CD4-positive, alpha-beta T cell treated with Interleukin-15 for 4 hours (primary cell): ENCODE measurements around the gene TBX2.

Experiments used
- DNase-seq: peaks from one replicate; pipeline ENCODE4 v3.0.0-alpha.2; 2020; ENCODE audit warnings: low spot score

Gene TBX2

DNA sequence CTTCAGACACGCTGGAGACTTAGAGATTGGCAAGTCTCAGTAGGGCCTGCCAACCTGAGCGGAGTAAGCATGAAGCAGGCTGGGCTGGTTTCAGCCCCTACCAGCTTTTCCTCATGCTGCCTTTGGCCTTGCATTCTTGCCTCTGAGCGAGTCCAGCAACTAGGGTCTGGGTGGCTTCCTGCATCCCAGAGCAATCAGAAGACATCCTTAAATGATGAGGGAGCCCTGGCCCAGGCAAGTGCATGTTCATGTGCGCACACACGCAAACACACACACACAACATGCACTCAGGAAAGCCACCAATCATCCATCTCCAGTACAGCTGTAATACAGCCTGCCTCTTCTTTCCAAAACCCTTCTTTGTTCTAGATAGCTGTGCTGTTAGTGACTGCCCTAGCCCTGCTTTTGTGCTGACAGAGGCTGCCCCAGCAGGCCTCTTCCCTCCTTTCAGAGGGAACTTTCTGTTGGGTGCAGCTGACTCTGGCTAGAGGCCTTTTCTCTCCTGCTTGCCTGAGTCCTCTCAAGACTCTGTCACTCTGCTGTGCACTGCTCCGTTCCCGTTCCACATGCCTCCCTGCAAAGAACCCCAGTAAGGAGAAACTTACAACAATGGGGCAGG, 30.7 kb upstream of the TBX2 start:
- DNase-seq = no peak

DNA sequence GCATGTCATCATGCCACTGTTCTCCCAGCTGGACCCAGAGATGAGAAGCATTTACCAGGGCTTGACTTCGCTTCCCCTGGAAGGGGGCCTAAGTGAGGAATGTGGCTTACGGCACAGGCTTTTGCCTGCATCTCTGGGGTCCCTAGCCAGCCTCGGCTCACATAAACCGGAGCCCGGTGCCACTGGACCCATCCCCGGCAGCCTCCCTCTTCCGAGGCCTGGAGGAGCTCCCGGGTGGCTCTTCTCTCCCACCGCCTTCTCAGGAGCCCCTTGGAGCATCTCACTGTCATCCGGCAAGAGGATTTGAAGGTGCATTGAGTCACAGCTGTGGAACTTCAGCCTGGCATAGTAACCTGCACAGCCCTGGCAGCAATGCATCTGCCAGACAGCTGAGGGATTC, 29.9 kb upstream of the TBX2 start:
- DNase-seq = no peak

DNA sequence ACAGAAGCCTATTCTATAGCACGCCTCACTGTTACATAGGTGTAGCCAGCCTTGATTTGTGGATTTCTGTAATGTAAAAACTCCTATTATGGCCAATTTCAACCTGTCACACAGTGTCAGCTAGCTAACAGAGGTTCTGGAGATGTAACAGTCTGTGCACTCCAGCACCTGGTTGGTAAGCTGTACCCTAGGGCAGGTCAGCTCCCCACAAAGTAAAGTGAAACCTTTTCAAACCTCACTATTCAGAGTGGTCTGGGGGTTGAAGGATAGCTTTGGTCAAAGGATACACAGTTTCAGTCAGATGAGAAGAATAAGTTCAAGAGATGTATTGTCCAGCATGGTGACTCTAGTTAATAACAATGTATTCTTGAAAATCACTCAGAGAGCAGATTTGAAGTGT, 28.5 kb upstream of the TBX2 start:
- no peak for DNase-seq

DNA sequence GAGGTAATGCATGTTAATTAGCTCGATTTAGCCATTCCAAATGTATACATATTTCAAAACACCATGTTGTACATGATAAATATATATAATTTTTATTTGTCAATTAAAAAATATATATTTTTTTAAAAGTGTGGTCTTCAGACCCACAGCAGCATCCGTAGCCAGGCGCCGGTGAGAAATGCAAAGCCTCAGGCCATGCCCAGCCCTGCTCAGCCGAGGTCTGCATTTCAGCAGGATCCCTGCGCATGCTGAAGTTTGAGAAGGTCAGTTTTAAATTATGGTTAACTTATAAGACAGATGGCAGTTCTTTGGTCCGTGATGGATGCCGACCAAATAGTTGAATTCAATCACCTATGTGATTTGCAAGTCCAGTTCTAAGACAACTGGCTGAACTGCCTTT, 28.0 kb upstream of the TBX2 start:
- no peak for DNase-seq

DNA sequence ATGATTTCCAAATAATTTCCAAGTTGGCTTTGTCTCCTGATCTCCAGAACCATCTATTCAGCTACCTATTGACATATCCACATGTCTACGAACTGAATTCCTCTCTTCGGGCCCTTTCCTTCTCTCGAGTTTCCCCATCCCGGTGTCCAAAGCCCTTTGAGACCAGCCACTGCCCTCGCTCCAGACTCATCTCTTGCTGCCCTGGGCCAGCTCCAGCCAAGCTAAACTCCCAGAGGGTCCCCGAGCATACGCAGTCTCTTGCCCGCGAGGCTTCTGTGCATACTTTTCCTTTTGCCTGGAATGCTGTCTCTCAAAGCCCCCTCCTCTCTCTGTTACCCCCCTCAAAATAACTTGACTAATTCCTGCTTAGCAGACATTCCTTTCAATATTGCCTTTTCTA, 27.2 kb upstream of the TBX2 start:
- no peak for DNase-seq

DNA sequence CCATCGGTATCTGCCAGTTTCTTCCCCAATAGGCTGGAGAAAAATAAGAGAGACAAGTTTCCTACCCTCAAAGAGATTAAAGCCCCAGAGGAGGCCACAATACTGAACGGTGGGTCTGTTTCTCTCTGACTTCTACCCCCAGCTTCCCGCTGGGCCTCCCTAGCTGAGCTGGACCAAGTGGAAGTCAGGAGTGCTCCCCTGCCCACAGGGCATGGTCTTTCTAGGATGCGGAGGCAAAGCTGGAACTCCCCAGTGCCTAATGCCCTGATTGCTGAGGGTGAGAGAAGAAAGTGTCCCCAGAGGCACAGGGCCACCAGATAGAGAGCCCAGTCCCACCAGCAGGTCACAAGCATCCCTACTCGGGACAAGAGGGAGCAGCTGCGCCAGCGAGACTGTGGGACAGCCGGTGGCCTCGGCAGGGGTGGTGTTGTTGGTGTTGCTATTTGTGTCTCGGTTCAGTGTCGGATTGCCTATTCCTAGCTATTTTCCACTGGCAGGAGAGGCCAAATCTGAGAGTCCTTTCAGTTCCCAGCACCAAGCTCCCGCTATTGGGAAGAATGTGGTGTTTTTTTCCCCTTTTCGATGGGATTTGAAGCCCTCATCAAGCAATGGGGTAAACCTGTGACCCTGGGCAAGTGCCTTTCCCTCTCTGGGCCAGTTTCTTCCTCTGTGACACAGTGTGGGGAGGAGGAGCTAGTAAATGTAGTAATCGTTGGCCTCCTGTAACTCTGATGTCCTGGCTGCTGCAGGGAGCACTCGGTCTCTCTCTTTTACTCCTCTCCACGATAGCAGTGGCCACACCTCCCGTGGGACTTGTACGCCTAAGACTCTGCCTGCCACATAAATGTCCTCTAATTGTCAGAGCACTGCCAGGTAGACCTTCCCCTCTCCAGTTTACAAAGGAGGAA, 22.5 kb upstream of the TBX2 start:
- DNase-seq = no peak

DNA sequence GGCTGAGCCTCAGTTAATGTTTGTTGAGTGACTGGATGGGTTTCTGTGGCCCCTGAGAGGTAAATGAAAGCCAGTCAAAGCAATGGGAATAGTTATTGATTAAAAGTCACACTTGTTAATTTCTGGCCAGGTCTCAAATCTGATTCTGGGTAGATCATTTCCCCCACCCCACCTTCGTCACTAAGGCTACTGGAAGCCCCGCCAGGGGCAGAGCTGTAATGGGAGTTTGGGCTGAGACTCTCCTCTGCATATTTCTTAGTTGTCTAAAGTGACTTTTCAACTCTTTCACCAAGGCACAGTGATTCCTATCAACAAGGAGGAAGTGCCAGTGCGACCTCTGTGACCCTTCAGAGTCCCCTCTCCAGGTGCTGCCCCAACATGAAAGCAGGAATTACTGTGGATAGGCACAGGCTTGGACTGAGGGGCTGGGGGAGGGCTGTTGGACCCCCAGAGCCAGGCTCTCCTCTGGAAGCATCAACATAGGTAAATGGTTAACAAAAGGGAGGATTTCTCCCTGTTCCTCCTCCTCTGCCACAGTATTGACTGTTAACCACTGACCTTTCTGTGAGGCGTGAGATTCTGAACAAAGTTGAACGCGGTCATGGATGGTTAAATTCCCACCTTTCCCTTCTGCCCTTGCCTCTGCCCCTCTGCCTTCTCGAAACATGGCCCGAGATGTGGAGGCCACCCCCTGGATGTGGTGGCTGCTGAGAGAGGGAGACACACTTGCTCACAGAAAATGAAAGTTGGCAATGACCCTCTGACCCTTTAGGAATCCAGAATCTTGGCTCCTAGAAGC, 20.8 kb upstream of the TBX2 start:
- no peak for DNase-seq

DNA sequence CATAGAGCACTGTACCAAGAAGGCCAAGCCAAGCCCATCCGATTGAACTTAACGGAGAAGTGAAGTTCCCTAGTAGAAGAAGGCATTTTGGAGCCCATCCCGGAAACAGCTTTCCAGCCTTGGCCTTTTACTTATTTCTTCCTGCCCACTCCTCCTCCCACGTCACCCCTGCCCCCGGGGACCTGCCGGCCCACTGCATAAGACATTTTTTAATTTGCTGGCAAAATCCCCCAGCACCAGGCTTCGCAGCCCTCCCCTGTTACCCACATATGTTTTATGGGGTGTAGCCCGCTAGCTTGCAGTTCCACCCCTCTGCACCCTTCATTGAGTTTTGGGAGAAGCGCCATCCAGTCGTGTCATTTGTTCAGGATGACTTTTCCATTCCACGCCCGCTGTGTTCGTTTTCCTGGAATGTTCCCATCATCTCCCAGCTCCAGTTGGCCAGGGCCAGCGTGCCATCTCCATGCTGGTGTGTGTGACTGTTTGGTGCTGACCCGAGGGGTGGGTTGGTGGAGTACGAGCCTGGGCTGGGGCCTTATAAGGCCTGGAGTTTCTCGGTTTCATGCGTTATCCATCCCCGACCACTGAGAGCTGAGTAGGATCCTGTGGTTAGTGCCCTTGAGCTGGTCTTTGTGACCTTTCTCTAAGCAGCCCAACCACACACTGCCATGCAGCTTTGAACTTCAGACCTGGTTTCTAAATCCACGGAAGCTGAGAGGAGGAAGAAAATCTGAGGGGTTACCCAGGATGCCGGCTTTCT, 20.0 kb upstream of the TBX2 start:
- no peak for DNase-seq

DNA sequence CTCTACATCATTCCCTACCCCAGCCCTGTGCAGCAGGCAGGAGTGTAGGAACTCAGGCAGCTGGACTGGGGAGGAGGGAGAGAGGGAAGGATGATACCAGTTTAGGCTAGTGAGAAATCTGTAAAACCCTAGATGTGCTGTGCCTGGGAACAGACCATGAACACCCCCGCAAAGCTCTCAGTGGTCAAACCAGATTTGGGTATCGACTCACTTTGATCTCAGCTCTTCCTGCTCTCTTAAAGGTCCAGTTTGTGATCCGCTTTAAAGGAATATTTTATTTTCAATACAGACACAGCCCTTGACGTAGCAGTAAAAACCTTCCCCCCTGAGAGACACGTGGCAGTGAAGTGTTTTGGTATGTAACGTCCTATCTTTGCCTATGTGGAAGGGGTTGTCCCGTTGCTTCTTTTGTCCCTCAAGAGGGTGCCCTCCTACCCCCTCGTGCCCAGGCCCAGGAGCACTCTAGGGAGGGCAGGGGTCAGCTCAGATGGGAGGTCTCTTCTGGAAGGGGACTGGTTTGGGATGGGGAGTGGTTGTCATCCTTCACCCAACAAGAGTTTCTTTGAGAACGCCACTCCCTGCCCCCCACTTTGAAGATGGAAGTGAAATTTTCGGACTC, 19.3 kb upstream of the TBX2 start:
- no peak for DNase-seq

DNA sequence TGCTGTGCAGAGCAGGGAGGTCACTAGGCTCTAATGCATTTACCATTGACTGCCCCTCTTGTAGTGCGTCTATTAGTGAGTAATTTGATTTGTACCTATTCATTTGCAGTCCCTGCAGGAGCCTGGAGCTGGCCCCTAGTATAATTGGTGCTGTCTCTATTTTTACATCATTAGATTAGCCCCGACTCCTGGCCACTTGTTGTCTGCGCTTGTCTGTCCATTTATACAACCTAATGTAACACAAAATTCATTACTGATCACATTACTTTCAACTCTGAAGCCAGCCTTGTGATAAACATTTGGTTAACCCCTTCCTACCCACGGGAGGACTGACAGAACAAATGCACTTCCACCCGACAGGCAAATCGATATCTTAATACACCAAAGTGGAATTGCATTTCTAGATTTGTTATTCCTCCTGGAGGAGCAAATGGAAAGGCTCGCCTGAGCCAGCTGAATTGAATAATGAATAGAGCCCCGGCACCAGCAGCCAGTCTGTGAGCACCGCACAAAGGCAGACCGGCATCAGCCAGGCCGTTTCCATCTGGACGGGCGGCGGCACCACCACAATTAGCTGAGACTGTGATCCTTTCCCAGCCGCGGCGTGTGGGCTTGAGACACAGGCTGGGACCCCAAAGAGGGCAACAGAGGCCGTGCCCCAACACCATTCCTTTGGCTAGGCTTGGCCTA, 18.7 kb upstream of the TBX2 start:
- DNase-seq = no peak

DNA sequence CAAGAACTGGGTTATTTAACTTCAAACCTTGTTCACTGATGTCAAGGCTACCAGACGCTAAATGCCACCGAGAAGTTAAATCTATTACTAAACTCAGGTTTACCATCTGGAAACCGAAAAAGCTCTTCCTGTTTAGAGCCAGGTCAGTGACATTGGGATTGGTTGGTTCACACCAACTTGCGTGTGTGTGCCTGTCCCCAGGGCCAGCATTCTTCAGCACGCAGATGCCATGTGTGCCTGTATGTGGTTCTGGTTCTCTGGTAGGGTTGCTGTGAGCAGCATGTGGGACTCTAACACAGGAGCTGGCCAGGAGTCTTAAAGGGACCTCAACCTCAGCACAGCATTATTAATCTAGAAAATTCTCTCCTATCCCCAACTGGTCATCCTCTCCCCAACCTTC, 18.1 kb upstream of the TBX2 start:
- DNase-seq = no peak

DNA sequence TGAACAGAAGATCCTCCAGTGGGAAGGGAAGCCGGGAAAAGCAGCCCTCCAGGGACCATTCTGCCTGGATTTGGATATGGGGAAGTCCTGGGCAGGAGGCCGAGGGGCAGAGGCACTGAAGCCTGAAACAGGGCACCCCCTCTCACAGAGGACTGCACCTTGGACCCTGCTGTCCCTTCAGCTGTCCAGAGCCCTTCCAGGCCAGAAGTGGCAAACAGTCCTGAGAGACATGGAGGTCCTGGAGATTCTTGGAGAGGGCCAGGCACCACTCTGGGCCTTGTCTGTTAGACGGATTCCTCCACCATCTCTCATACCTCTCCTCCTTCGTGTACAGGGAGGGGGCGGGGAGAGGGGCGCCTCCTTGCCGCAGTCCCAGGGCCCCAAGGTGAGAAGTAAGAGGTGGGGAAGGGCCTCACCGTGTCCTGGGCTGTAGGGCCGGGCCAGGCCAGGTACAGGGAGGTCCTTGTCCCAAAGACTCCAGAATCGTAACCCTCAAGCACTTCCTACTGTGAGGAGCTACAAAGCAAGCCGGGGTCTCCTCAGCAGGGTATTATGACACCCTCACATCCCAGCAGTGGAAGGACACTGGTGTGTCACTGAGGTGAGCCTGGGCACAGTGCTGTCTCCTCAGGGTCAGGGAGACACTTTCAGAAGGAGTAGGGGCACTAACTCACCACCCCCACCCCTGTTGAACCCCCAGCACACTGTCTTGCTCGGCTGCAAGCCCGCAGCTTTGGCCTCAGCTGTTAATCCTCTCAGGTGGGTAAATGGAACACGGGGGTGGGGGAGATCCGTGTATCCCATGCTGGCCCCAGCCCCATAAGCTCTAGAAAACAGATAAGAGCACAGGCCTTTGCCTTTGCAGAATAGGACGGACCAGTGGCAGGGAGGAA, 16.6 kb upstream of the TBX2 start:
- no peak for DNase-seq

DNA sequence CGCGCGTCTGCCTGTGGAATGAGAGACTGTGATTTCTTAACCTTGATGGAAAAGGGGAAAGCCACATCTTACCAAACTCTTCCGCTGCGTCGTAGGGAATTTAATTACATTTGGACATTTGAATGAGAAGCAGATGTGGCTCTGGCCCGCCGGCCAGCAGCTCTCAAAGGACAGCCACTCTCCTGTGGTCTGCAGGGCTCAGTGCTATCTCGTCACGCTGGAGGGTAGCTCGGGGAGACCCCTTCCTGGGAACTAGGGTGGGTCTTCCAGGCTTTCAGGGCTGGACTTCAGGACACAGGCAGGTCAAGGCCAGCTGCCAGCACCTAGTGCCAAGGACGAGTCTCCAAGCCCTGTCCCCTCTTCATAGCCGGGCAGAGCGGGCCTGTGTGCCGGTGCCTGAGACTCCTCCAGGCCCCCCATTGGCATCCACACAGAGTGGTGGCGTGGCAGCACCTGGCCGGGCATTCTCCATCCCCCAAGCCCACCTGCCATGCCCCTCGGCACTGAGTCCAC, 15.9 kb upstream of the TBX2 start:
- DNase-seq = no peak

DNA sequence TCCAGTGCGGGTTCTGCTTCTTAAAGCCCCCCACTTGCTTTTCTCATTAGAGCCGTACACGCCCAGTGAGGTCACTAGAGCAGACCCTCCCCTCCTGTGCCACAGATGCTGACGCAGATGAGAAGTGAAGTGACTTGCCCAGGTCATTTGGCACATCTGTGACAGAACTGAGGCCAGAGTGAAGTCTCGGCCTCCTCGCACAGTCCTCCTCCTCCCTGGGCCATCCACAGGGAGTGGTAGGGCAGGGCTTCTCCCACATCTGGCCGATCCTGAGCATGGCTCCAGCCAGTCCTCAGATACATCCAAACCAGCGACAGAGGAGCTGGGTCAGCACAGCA, 15.3 kb upstream of the TBX2 start:
- DNase-seq = no peak

DNA sequence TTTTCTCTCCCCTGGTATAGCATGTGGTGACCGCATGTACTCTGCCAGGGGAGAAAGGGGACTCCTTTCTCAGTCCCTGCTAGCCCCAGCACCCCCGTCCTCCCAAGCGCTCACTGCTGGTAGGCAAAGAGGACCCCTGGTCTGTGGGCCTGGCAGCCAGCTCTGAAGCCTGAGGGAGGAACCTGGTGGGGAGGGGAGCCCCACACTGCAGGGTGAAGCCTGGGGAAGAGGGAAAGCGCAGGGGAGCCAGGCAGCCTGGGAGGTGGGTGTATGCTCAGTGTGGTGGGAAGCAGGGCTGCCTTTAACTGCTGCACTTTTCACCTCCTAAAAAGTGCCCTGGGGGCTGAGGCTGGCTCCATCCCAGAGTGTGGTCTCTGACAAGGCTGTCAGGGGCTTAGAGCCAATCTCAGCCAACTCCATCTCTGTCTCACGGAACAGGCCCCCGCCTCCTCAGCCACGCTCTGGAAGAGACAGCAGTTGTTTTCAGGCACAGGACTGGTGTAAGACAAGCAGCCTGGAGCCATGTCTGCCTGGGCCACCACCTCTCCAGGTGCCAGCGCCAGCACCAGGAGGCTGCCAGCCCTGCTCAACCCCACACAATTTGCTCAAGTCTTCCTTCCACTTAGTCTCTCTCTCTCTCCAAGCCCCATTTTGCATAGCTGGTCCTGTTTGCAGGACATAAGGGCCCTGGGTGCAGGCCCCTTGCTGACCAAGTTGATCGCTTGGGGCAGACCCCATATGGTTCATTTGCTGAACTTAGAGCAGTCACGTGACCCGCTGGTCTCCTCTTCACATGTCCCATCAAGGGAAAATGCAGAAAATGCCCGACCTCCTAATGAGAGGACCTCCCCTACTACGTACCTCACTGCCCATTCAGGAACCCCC, 14.7 kb upstream of the TBX2 start:
- no peak for DNase-seq

DNA sequence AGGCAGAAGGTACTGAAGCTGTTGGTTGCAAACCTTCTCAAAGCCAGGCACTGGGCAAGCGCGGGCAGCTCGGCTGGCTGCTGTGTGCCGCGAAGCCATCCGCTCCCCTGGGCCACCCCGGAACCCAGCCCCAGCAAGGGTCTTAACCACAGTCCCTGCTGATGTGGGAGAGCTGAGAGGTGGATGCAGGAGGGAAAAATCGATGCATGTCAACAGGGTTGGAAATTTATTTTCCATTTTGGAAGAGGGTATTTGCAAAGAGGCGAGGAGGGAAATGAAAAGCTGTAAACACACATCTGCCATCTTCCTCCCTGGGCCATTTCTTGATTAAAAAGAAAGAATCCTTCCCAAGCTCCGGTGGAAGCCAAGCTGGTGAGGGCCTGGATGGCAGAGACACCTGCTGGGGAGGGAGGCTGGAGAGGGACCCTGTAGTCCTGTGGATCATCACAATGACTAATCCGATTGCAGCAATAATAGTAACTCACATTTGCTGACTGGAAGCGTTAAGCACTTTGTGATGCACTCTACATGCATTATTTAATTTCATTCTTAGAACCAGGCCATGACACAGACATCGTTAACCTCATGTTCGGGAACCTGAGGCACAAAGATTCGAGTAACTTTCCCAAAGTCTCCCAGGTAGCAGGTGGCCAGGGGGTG, 13.9 kb upstream of the TBX2 start:
- no peak for DNase-seq

DNA sequence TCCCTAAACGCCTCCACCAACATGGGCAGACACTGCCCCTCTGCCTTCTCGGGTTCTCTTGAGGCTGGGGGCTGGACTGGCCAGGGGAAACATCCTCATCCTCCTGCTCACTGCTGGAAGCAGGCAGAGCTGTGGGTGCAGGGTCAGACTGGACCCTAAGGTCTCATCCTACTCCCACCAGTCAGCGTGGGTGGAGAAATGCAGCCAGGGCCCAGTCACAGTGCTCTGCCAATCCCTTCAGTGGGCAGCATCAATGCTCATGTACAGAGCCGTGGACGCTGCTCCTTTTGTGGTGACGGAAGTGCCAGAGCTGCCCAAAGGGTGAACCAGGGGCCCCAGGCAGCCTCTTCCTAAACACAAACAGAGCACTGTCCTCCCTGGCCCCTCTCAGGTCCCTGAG, 13.4 kb upstream of the TBX2 start:
- DNase-seq = no peak

DNA sequence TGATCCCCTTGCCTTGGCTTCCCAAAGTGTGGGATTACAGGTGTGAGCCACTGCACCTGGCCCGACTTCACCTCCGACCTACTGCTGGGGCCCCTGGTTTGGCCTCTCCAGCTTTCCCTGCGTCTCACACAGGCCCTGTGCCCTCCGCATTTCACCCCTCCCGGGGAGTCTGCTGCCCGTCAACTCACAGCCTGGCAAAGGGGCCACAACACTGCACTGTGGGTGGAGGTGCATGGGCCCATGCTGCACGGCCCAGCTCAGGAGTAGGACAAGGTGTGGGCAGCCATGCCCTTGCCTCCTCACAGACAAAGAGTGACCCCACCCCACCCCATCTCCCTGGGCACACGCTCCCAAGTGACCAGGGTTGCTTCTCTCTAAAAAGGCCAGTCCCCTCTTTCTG, 12.6 kb upstream of the TBX2 start:
- DNase-seq = no peak
